Measurements from ENCODE around the gene RNF223. TPM values are rescaled to one million over a fixed set of nuclear protein-coding genes. Genes with fewer than 3 reads are reported as not detected.
A peak's percentile ranks its signal among the peaks of the same experiment; 100 is the strongest.
"Not testable (repeated sequence)": the region's sequence is repeated elsewhere in the genome, so short reads cannot be mapped to it uniquely, and the experiment has no call there.

The RNF223 gene
- total and polyA plus RNA-seq, 3 experiments from 2014 or later, result not detected

DNA sequence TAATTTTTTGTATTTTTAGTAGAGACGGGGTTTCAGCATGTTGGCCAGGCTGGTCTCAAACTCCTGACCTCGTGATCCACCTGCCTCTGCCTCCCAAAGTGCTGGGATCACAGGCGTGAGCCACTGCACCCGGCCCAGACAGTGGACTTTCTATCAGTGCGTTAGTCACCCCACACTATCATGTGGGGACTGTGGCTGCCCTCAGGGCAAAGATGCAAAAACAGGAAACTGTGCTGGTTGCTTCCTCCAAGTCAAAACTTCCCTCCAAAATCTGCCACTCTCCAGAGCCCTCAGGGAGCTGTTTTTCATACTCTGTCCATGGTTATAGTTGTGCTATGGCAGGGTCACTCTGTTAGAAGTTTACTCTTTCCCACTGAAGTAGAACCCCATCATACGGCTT lies 30.0 kb upstream of the RNF223 start:
- not testable (repeated sequence) for H3K36me3 Mint-ChIP-seq; H3K9me3 Mint-ChIP-seq; H3K27ac Mint-ChIP-seq; H3K9me3 ChIP-seq (ENCODE audit: low read length); H3K4me3 ChIP-seq (ENCODE audit: low read length); H3K36me3 ChIP-seq (ENCODE audit: insufficient read depth, low read length); H3K27ac ChIP-seq (ENCODE audit: low read depth, low read length); H3K27me3 Mint-ChIP-seq; H3K27me3 ChIP-seq (ENCODE audit: insufficient read depth, low read length, poor library complexity, severe bottlenecking); H3K4me3 Mint-ChIP-seq
- H3K4me1 ChIP-seq (ENCODE audit: insufficient read depth, low read length), result peaks cover 34% of the 10 kb centered on the region
- DNase-seq, result peak in 1 of 5 donors; percentile 37
- POLR2A ChIA-PET, result interaction anchor here (0.6 kb wide), 1 partner anchor 639 kb away, joined by 3 read pairs; no protein-coding TSS in a partner anchor
- H3K4me1 Mint-ChIP-seq, result peaks cover 25 to 46% (median 37%) of the 10 kb centered on the region in 3 donors
- CTCF ChIA-PET, result interaction anchor here (1.0 to 1.6 kb wide), 4 partner anchors 9 to 267 kb away, joined by 3 to 4 read pairs (median 3); no protein-coding TSS in a partner anchor

DNA sequence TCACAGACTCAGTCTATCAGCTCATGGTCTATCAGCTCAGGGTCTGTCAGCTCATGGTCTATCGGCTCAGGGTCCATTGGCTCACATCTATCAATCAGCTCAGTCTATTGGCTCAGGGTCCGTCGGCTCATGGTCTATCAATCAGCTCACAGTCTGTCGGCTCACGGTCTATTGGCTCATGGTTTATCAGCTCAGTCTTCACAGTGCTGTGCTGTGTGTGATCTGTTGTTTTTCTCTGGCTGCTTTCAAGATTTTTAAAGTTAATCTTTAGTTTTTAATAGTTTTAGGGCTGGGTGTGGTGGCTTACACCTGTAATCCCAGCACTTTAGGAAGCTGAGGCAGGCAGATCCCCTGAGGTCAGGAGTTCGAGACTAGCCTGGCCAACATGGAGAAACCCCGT lies 27.4 kb upstream of the RNF223 start:
- POLR2A ChIA-PET, result no interaction called here
- Histone ChIP-seq H3K27me3 (ENCODE audit: insufficient read depth, low read length, poor library complexity, severe bottlenecking) (no peaks in the 10 kb centered on the region), H3K4me3 (ENCODE audit: low read length) (no peak overlapping the region), H3K27ac (ENCODE audit: low read depth, low read length) (no peak overlapping the region), H3K4me1 (ENCODE audit: insufficient read depth, low read length) (peaks cover 41% of the 10 kb centered on the region), H3K36me3 (ENCODE audit: insufficient read depth, low read length) (no peaks in the 10 kb centered on the region), H3K9me3 (ENCODE audit: low read length) (no peaks in the 10 kb centered on the region)
- H3K27ac Mint-ChIP-seq, result no peak overlapping the region
- peaks cover 0 to 5% (median 3%) of the 10 kb centered on the region in 3 donors for H3K36me3 Mint-ChIP-seq
- CTCF ChIA-PET, result no interaction called here
- H3K9me3 Mint-ChIP-seq, result peaks cover 0 to 5% (median 3%) of the 10 kb centered on the region in 5 donors
- DNase-seq, result peak in 1 of 5 donors; percentile 25
- peaks cover 25 to 42% (median 36%) of the 10 kb centered on the region in 3 donors for H3K4me1 Mint-ChIP-seq
- H3K4me3 Mint-ChIP-seq, result no peak overlapping the region
- peaks cover 0 to 7% of the 10 kb centered on the region in 2 donors for H3K27me3 Mint-ChIP-seq

DNA sequence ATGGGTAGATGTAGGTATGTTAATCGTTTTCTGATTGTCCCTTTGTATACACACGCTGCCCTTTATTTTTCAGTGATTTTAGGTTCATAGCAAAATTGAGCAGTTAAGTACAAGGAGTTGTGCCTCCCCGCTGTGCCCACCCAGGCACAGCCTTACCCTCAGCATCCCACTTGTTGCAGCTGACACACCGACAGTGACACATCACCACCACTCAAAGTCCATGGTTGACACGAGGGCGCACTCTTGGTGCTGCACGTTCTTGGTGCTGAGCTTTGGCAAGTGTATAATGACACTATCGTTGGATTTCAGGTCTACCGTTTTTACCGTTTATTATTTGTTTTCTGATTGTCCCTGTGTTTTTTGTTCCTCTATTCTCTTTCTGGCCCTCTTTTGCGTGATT lies 26.2 kb upstream of the RNF223 start:
- H3K27me3 Mint-ChIP-seq, result peaks cover 0 to 7% of the 10 kb centered on the region in 2 donors
- Histone ChIP-seq H3K9me3 (ENCODE audit: low read length) (no peaks in the 10 kb centered on the region), H3K27ac (ENCODE audit: low read depth, low read length) (no peak overlapping the region), H3K36me3 (ENCODE audit: insufficient read depth, low read length) (no peaks in the 10 kb centered on the region), H3K27me3 (ENCODE audit: insufficient read depth, low read length, poor library complexity, severe bottlenecking) (no peaks in the 10 kb centered on the region), H3K4me1 (ENCODE audit: insufficient read depth, low read length) (peaks cover 41% of the 10 kb centered on the region), H3K4me3 (ENCODE audit: low read length) (no peak overlapping the region)
- peaks cover 0 to 5% (median 3%) of the 10 kb centered on the region in 3 donors for H3K36me3 Mint-ChIP-seq
- H3K4me1 Mint-ChIP-seq, result peaks cover 23 to 40% (median 36%) of the 10 kb centered on the region in 3 donors
- no peak overlapping the region for H3K4me3 Mint-ChIP-seq
- peaks cover 0 to 5% (median 3%) of the 10 kb centered on the region in 5 donors for H3K9me3 Mint-ChIP-seq
- CTCF ChIA-PET, result no interaction called here
- peak in 1 of 5 donors; percentile 34 for DNase-seq
- no peak overlapping the region for H3K27ac Mint-ChIP-seq
- POLR2A ChIA-PET, result no interaction called here

DNA sequence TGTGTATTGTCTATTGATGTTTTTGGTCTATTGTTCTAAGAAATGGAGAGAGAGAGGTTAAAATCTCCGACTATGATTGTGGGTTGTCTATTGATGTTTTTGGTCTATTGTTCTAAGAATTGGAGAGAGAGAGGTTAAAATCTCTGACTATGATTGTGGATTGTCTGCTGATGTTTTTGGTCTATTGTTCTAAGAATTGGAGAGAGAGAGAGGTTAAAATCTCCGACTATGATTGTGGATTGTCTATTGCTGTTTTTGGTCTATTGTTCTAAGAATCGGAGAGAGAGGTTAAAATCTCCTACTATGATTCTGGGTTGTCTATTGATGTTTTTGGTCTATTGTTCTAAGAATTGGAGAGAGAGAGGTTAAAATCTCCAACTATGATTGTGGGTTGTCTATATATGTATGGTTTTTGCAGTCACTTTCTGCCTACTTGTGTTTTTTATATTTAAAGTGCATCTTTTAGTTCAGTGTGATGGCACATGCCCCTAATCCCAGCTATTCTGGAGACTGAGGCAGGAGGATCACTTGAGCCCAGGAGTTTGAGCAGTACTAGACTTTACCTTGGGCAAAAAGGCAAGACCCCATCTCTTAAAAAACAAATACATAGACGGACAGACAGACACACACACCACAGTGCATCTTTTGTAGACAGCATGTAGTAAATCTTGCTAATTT lies 25.5 kb upstream of the RNF223 start:
- POLR2A ChIA-PET, result no interaction called here
- no peaks in the 10 kb centered on the region for H3K27me3 ChIP-seq (ENCODE audit: insufficient read depth, low read length, poor library complexity, severe bottlenecking)
- Mint-ChIP-seq H3K27me3 (peaks cover 0 to 7% of the 10 kb centered on the region in 2 donors), H3K4me1 (peaks cover 23 to 36% (median 32%) of the 10 kb centered on the region in 3 donors), H3K9me3 (peaks cover 0 to 5% (median 3%) of the 10 kb centered on the region in 5 donors), H3K27ac (peak overlapping the region in 7 of 8 donors; percentile 2 to 74 (median 45)), H3K4me3 (peak overlapping the region in 3 of 7 donors; percentile 0 to 33 (median 15)), H3K36me3 (peaks cover 0 to 5% (median 3%) of the 10 kb centered on the region in 3 donors)
- no peaks in the 10 kb centered on the region for H3K36me3 ChIP-seq (ENCODE audit: insufficient read depth, low read length)
- no peaks in the 10 kb centered on the region for H3K9me3 ChIP-seq (ENCODE audit: low read length)
- CTCF ChIA-PET, result no interaction called here
- no peak for DNase-seq
- H3K4me3 ChIP-seq (ENCODE audit: low read length), result no peak overlapping the region
- no peak overlapping the region for H3K27ac ChIP-seq (ENCODE audit: low read depth, low read length)
- peaks cover 38% of the 10 kb centered on the region for H3K4me1 ChIP-seq (ENCODE audit: insufficient read depth, low read length)

DNA sequence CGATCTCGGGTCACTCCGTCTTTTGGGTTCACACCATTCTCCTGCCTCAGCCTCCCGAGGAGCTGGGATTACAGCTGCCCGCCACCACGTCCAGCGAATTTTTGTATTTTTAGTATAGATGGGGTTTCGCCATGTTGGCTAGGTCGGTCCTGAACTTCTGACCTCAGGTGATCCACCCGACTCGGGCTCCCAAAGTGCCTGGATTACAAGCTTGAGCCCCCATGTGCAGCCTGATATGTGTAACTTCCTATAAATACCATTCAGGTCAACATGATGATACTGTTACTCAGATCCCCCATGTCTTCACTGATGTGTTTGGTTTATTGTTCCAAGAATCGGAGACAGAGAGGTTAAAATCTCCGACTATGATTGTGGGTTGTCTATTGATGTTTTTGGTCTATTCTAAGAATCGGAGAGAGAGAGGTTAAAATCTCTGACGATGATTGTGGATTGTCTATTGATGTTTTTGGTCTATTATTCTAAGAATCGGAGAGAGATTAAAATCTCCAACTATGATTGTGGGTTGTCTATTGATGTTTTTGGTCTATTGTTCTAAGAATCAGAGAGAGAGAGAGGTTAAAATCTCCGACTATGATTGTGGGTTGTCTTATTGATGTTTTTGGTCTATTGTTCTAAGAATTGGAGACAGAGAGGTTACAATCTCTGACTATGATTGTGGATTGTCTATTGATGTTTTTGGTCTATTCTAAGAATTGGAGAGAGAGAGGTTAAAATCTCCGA lies 24.7 kb upstream of the RNF223 start:
- Mint-ChIP-seq H3K36me3 (peaks cover 0 to 5% (median 3%) of the 10 kb centered on the region in 3 donors), H3K9me3 (peaks cover 0 to 5% (median 3%) of the 10 kb centered on the region in 5 donors), H3K4me3 (peak overlapping the region in 3 of 7 donors; percentile 0 to 33 (median 15)), H3K27me3 (peaks cover 0 to 7% of the 10 kb centered on the region in 2 donors), H3K27ac (peak overlapping the region; percentile 2 to 74 (median 28)), H3K4me1 (peaks cover 21 to 29% (median 25%) of the 10 kb centered on the region in 3 donors)
- Histone ChIP-seq H3K4me1 (ENCODE audit: insufficient read depth, low read length) (peaks cover 30% of the 10 kb centered on the region), H3K36me3 (ENCODE audit: insufficient read depth, low read length) (no peaks in the 10 kb centered on the region), H3K27ac (ENCODE audit: low read depth, low read length) (no peak overlapping the region), H3K9me3 (ENCODE audit: low read length) (no peaks in the 10 kb centered on the region), H3K4me3 (ENCODE audit: low read length) (no peak overlapping the region), H3K27me3 (ENCODE audit: insufficient read depth, low read length, poor library complexity, severe bottlenecking) (no peaks in the 10 kb centered on the region)
- ChIA-PET CTCF (no interaction called here), POLR2A (interaction anchor here (0.5 kb wide), 1 partner anchor 173 kb away, joined by 3 read pairs; no protein-coding TSS in a partner anchor)
- peak in 3 of 5 donors; percentile 7 to 55 (median 19) for DNase-seq

DNA sequence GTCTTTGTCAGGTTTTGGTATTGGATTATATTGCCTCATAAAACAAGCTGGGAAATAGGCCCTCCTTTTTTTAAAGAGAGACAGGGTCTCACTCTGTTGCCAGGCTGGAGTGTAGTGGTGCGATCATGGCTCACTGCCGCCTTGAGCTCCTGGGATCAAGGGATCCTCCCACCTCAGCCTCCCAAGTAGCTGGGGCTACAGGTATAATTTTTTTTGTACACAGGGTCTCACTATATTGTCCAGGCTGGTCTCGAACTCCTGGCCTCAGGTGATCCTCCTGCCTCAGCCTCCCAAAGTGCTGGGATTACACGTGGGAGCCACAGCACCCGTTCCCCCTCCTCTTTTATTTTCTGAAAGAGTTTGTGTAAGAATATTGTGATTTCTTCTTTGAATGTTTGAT lies 22.0 kb upstream of the RNF223 start:
- H3K4me1 Mint-ChIP-seq, result peaks cover 18 to 20% (median 18%) of the 10 kb centered on the region in 3 donors
- CTCF ChIA-PET; H3K4me3 ChIP-seq (ENCODE audit: low read length); H3K9me3 ChIP-seq (ENCODE audit: low read length); H3K36me3 Mint-ChIP-seq; H3K27ac ChIP-seq (ENCODE audit: low read depth, low read length); H3K4me3 Mint-ChIP-seq; H3K36me3 ChIP-seq (ENCODE audit: insufficient read depth, low read length); H3K9me3 Mint-ChIP-seq; H3K27me3 ChIP-seq (ENCODE audit: insufficient read depth, low read length, poor library complexity, severe bottlenecking); H3K27ac Mint-ChIP-seq; H3K27me3 Mint-ChIP-seq; POLR2A ChIA-PET: not testable (repeated sequence)
- peak in 1 of 5 donors; percentile 14 for DNase-seq
- peaks cover 19% of the 10 kb centered on the region for H3K4me1 ChIP-seq (ENCODE audit: insufficient read depth, low read length)

DNA sequence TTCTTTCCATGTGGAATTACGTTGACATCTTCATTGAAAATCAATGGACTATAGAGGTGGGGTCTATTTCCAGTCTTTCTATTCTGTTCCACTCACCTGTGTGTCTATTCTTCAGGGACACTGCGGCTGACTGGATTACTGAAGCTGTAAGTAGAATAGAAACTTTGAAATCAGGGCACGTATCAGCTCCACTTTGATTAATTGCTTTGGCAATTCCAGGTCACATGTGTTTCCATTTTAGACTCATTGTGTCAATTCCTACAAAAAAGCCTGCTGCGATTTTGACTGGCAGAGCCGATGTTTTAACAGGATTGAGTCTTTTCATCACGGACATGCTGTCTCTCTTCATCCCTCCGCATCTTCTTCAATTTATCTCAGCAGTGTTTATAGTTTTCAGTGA lies 20.9 kb upstream of the RNF223 start:
- Mint-ChIP-seq H3K27ac (no peak overlapping the region), H3K4me1 (peaks cover 14 to 15% (median 14%) of the 10 kb centered on the region in 3 donors), H3K4me3 (no peak overlapping the region), H3K36me3 (peaks cover 0 to 3% (median 0%) of the 10 kb centered on the region in 3 donors), H3K9me3 (peaks cover 0 to 5% (median 0%) of the 10 kb centered on the region in 5 donors), H3K27me3 (peaks cover 0 to 4% of the 10 kb centered on the region in 2 donors)
- no peaks in the 10 kb centered on the region for H3K36me3 ChIP-seq (ENCODE audit: insufficient read depth, low read length)
- H3K4me1 ChIP-seq (ENCODE audit: insufficient read depth, low read length), result peaks cover 14% of the 10 kb centered on the region
- no peak overlapping the region for H3K27ac ChIP-seq (ENCODE audit: low read depth, low read length)
- H3K27me3 ChIP-seq (ENCODE audit: insufficient read depth, low read length, poor library complexity, severe bottlenecking), result no peaks in the 10 kb centered on the region
- ChIA-PET CTCF (no interaction called here), POLR2A (no interaction called here)
- H3K9me3 ChIP-seq (ENCODE audit: low read length), result no peaks in the 10 kb centered on the region
- H3K4me3 ChIP-seq (ENCODE audit: low read length), result no peak overlapping the region
- DNase-seq, result peak in 1 of 5 donors; percentile 3

DNA sequence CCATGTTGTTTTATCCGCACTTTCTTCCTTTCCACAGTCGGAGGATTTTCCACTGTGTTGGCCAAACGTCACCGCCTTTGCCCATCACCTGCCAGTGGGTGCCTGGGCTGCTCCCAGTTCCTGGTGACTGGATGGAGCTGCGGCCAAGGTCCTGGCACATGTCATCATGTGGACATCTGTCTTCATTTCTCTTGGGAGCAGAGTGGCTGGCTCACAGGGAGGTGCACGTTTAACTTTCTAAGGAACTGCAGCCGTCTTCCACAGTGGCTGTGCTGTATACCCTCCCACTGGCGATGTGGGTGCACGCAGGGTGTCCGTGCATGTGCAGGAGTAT lies 19.5 kb upstream of the RNF223 start:
- Histone ChIP-seq H3K36me3 (ENCODE audit: insufficient read depth, low read length) (no peaks in the 10 kb centered on the region), H3K4me3 (ENCODE audit: low read length) (no peak overlapping the region), H3K27ac (ENCODE audit: low read depth, low read length) (no peak overlapping the region), H3K4me1 (ENCODE audit: insufficient read depth, low read length) (peaks cover 4% of the 10 kb centered on the region), H3K9me3 (ENCODE audit: low read length) (no peaks in the 10 kb centered on the region), H3K27me3 (ENCODE audit: insufficient read depth, low read length, poor library complexity, severe bottlenecking) (no peaks in the 10 kb centered on the region)
- no peak for DNase-seq
- Mint-ChIP-seq H3K9me3 (no peaks in the 10 kb centered on the region), H3K27ac (peak overlapping the region in 1 of 8 donors; percentile 47), H3K36me3 (peaks cover 0 to 3% (median 0%) of the 10 kb centered on the region in 3 donors), H3K4me1 (peaks cover under 1% of the 10 kb centered on the region in 3 donors), H3K4me3 (no peak overlapping the region), H3K27me3 (peaks cover 0 to 3% of the 10 kb centered on the region in 2 donors)
- ChIA-PET POLR2A (no interaction called here), CTCF (no interaction called here)

Measured in CD8-positive, alpha-beta memory T cell (primary cell).